ENCODE data around the gene SEPTIN5.

The SEPTIN5 gene

DNA sequence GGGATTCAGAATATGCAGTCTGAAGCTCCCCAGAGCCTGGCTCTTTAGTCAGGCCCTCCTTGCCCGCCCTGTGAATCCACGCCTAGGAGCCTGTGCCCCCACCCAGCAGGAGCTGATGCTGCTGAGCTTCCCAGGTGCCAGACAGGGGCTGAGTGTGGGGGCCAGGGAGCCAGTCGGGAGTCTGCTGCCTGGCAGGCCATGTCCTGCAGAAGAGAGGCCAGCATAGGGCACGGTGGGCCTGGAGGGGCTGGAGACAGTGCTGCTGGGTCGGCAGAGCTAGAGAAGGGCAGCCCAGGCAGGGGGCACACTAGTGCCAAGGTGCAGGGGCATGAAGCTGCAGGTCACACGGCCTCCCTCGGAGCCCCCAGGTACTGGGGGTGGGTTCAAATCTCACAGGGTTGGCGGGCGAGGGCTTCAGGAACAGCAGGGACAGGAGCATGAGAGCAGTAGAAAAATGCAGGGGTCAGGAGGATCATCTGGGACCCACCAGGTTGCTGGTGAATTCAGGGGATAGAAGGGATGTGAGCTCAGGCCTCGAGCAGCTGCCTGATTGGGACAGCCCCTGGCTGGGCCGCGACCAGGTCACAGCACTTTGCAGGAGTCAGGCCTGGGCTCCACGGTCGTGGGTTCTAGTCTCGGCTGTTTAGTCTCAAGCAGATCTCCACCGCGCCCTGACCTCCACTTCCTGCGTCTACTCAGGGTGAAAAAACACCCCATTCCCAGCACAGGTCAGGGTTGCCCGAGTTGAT lies 4.1 kb upstream of the SEPTIN5 start:
- ChIA-PET POLR2A (ENCODE audit: low non-redundant PET) (no interaction called here), CTCF (interaction anchor here (0.8 kb wide), 1 partner anchor 30 kb away, joined by 4 read pairs; no protein-coding TSS in a partner anchor)
- H3K27ac ChIP-seq = no peak overlapping the region
- TF ChIP-seq, protein P1, sequence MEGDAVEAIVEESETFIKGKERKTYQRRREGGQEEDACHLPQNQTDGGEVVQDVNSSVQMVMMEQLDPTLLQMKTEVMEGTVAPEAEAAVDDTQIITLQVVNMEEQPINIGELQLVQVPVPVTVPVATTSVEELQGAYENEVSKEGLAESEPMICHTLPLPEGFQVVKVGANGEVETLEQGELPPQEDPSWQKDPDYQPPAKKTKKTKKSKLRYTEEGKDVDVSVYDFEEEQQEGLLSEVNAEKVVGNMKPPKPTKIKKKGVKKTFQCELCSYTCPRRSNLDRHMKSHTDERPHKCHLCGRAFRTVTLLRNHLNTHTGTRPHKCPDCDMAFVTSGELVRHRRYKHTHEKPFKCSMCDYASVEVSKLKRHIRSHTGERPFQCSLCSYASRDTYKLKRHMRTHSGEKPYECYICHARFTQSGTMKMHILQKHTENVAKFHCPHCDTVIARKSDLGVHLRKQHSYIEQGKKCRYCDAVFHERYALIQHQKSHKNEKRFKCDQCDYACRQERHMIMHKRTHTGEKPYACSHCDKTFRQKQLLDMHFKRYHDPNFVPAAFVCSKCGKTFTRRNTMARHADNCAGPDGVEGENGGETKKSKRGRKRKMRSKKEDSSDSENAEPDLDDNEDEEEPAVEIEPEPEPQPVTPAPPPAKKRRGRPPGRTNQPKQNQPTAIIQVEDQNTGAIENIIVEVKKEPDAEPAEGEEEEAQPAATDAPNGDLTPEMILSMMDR (conservative IDR thresholded peaks at IDR 0.05; ENCODE audit: low read depth) = no peak
- no peak for DNase-seq (ENCODE audit: low spot score)

DNA sequence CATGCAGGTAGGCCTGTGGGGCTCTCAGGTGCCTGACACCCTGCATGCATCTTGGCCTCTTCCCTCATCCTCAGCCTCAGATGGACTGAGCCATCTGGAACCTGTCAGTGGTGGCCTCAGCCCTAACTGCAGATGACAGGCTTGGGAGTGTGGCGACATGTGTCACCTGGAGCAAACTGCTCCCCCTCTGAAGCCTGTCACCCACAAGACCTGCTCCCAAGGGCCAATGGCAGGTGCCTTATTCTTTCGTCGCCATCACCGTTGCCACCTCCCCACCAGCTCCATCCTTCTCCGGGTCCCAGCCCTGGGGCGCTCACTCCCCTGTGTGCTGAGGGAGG lies 3.6 kb upstream of the SEPTIN5 start:
- no peak for DNase-seq (ENCODE audit: low spot score)
- POLR2A ChIA-PET (ENCODE audit: low non-redundant PET) = no interaction called here
- H3K27ac ChIP-seq = no peak overlapping the region
- CTCF ChIA-PET = no interaction called here
- TF ChIP-seq, protein P1 (conservative IDR thresholded peaks at IDR 0.05; ENCODE audit: low read depth) = no peak

DNA sequence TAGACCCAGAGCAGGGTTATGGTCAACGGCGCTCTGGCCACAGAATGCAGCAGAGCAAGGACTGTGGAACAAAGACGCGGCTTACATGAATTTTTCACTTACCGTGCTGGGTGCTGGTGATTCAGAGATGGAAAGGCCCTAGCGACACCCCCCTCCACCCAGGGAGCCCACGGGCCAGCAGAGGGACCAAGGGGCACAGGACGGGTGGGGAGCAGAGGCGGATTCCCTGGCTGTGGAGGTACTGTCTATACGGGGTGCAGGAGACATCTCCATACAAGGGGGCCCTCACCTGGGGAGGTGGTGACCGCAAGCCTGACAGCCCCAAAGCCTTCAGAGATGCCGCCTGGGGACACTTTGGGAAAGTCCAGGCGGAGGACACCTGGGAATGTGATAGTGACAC lies 1.1 kb upstream of the SEPTIN5 start:
- POLR2A ChIA-PET (ENCODE audit: low non-redundant PET) = no interaction called here
- CTCF ChIA-PET = no interaction called here
- no peak overlapping the region for H3K27ac ChIP-seq
- DNase-seq (ENCODE audit: low spot score) = no peak
- TF ChIP-seq, protein P1 (conservative IDR thresholded peaks at IDR 0.05; ENCODE audit: low read depth) = no peak

DNA sequence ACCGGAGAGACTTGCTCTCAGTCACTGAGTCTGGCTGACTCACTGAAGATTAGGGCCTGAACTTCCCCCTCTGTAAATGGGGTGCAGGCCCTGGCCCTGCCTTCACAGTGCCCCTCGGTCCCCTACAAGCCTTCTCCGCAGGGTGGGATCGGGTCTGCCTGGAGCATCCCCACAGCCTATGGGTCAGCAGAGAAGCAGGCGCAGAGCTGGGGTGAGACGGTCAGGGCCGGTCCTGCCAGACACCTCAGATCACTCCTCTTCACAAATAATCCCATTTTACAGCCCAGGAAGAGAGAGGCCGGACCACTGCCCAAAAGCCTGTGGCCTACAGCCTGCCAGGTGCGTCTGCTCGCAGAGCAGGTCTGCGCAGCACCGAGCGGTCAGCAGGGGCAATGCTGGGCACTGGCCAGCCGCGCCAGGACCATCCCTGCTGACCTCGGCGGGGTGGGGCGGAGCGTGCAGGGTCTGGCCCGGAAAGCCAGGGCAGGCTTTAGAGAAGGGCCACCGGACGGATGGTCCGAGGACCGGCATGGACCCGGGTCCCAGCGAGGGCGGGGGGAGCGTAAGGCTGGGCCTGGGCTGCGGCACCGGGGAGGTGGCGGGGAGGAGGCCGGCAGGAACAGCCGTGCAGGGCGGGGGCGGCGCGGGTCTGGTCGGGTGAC lies 522 bp upstream of the SEPTIN5 start:
- TF ChIP-seq, protein P1 (conservative IDR thresholded peaks at IDR 0.05; ENCODE audit: low read depth) = no peak
- CTCF ChIA-PET = no interaction called here
- POLR2A ChIA-PET (ENCODE audit: low non-redundant PET) = no interaction called here
- no peak overlapping the region for H3K27ac ChIP-seq
- DNase-seq (ENCODE audit: low spot score) = no peak

DNA sequence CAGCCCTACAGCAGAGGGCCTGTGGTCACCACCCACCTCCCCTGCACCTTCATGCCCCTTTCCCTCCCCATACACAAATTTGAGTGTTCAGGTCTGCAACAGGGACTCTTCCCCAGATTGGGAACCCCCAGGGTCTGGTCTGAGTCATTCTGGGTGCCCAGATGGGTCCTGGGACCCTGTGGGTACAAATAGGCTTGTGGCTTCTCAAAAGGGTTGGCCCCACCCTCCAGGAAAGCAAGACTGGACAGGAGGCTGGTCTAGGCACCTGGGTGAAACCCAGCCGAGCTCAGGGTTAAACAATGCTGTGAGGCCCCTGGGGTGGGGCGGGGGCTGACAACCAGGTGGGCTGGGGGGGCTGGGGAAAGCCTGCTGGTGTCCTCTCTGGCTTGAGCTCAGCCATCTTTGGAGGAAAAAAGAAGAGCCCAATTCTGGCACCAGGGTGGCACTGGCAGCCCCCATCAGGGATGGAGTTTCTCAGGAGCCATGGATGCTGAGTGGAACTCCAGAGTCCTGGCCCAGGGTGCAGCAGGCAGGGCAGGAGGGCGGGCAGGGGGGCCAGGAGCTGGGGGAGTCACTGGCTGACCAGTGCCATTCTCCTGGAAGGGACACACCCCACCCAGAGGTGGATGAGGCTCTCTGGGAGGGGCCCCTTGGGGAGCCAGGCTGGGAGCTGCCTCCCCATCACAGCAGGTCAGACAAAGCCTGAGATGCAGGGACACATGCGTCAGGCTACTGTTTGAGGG lies 1.1 kb downstream of the SEPTIN5 start:
- H3K27ac ChIP-seq = peak overlapping the region; percentile 31
- TF ChIP-seq, protein P1 (conservative IDR thresholded peaks at IDR 0.05; ENCODE audit: low read depth) = no peak
- CTCF ChIA-PET = interaction anchor here (0.9 to 2.3 kb wide), 3 partner anchors 36 to 181 kb away, joined by 3 to 8 read pairs (median 4); no protein-coding TSS in a partner anchor
- POLR2A ChIA-PET (ENCODE audit: low non-redundant PET) = no interaction called here
- DNase-seq (ENCODE audit: low spot score) = no peak

DNA sequence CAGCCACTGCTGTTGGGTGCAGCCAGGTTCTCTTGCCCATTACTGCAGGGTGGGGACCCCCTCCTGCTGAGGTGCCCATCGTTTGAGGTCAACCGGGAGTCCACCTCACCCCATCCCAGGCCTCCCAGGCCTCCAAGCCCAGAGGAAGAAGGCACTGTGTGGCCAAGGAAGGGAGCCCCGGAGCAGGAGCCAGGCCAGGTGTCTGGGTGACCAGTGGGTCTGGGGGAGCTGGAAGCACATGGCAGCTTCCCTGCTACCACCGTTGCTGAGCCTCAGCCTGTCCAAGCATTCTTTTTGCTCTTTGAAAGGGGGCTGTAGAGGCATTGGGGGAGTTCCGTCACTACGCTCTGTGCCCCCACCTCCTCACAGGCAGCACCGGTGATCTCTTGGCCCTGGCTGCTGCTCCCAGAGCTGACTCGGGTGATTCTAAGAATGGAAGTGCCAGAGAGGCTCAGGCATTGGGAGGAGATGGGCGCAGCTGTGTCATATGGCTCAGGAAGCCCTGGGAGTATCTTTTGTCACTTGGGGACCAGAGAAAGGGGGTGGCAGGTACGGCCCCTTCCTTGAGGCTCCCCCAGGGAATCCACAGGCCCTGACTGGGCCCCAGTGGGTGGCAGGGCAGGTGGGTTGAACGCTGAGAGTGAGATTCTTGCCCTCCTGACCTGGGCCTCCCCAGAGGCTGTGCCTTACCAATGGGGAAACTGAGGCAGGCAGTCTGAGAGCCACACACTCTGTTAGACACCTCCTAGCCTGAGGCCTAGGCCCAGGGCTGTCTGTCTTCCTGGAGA lies 1.9 kb downstream of the SEPTIN5 start:
- CTCF ChIA-PET = interaction anchor here (1.1 to 2.3 kb wide), 2 partner anchors 36 to 86 kb away, joined by 3 to 8 read pairs; no protein-coding TSS in a partner anchor
- TF ChIP-seq, protein P1 (conservative IDR thresholded peaks at IDR 0.05; ENCODE audit: low read depth) = no peak
- POLR2A ChIA-PET (ENCODE audit: low non-redundant PET) = no interaction called here
- H3K27ac ChIP-seq = peak overlapping the region; percentile 31
- DNase-seq (ENCODE audit: low spot score) = no peak

Data from RWPE1 (cell line).